H9 (cell line): ENCODE measurements around the gene PID1. TPM values are rescaled to one million over a fixed set of nuclear protein-coding genes. Genes with fewer than 3 reads are reported as not detected.

Source experiments
- DNase-seq: peaks from one replicate; pipeline ENCODE4 v3.0.0-alpha.2; 2017
- H2AFZ ChIP-seq: one replicate; pipeline ENCODE4 v1.6.1; 2013; ENCODE audit warnings: mild to moderate bottlenecking, low read length, control low read depth, moderate library complexity
- H2AK5ac ChIP-seq: 2 replicates; pipeline ENCODE4 v1.6.1; 2013; ENCODE audit warnings: low read length, control low read depth, mixed read lengths; ENCODE audit not compliant: insufficient read length
- H2BK120ac ChIP-seq: one replicate; pipeline ENCODE4 v1.6.1; 2013; ENCODE audit warnings: low read depth, mild to moderate bottlenecking, low read length, control low read depth, inconsistent platforms; ENCODE audit not compliant: poor library complexity, severe bottlenecking
- H2BK12ac ChIP-seq: 2 replicates; pipeline ENCODE4 v1.6.1; 2013; ENCODE audit warnings: low read length, control low read depth, mixed read lengths, low read depth; ENCODE audit not compliant: insufficient read length
- H2BK15ac ChIP-seq: 2 replicates; pipeline ENCODE4 v1.6.1; 2013; ENCODE audit warnings: low read depth, low read length, control low read depth
- H2BK20ac ChIP-seq: one replicate; pipeline ENCODE4 v1.6.1; 2013; ENCODE audit warnings: low read depth, mild to moderate bottlenecking, low read length, control low read depth, inconsistent platforms; ENCODE audit not compliant: poor library complexity, severe bottlenecking
- H2BK5ac ChIP-seq: 2 replicates; pipeline ENCODE4 v1.6.1; 2013; ENCODE audit warnings: low read length, control low read depth, mixed read lengths; ENCODE audit not compliant: insufficient read length
- H3K14ac ChIP-seq: 2 replicates; pipeline ENCODE4 v1.6.1; 2013; ENCODE audit warnings: low read length, control low read depth; ENCODE audit not compliant: insufficient read depth
- H3K18ac ChIP-seq: 2 replicates; pipeline ENCODE4 v1.6.1; 2013; ENCODE audit warnings: low read depth, mild to moderate bottlenecking, mixed read lengths, low read length, control low read depth; ENCODE audit not compliant: insufficient read length
- H3K23ac ChIP-seq: 2 replicates; pipeline ENCODE4 v1.6.1; 2013; ENCODE audit warnings: low read length, control low read depth, mixed read lengths, low read depth; ENCODE audit not compliant: insufficient read length
- H3K23me2 ChIP-seq: 2 replicates; pipeline ENCODE4 v1.6.1; 2013; ENCODE audit warnings: low read depth, mild to moderate bottlenecking, mixed read lengths, low read length, control low read depth; ENCODE audit not compliant: insufficient read length, poor library complexity, severe bottlenecking
- H3K27ac ChIP-seq: 2 replicates; pipeline ENCODE4 v1.5.1; 2013; ENCODE audit warnings: low read length, control low read depth, mixed read lengths, low read depth; ENCODE audit not compliant: insufficient read length
- H3K27me3 ChIP-seq: 2 replicates; pipeline ENCODE4 v1.6.1; 2013; ENCODE audit warnings: low read length, control low read depth, inconsistent platforms; ENCODE audit not compliant: insufficient read depth
- H3K4ac ChIP-seq: 2 replicates; pipeline ENCODE4 v1.6.1; 2013; ENCODE audit warnings: low read depth, mild to moderate bottlenecking, control low read depth, inconsistent platforms, low read length, moderate library complexity
- H3K4me1 ChIP-seq: 2 replicates; pipeline ENCODE4 v1.6.1; 2013; ENCODE audit warnings: low read length, control low read depth, inconsistent platforms; ENCODE audit not compliant: insufficient read depth
- H3K4me2 ChIP-seq: 2 replicates; pipeline ENCODE4 v1.6.1; 2013; ENCODE audit warnings: low read length, control low read depth, mixed read lengths; ENCODE audit not compliant: insufficient read length, insufficient read depth
- H3K56ac ChIP-seq: 2 replicates; pipeline ENCODE4 v1.6.1; 2013; ENCODE audit warnings: low read depth, mild to moderate bottlenecking, mixed read lengths, low read length, control low read depth; ENCODE audit not compliant: insufficient read length
- H3K79me1 ChIP-seq: 2 replicates; pipeline ENCODE4 v1.6.1; 2013; ENCODE audit warnings: low read depth, mild to moderate bottlenecking, moderate library complexity, low read length, control low read depth, inconsistent platforms; ENCODE audit not compliant: insufficient read depth, poor library complexity, severe bottlenecking
- H3K79me2 ChIP-seq: 2 replicates; pipeline ENCODE4 v1.6.1; 2013; ENCODE audit warnings: low read length, control low read depth, inconsistent platforms; ENCODE audit not compliant: insufficient read depth
- H3K9ac ChIP-seq: 2 replicates; pipeline ENCODE4 v1.6.1; 2013; ENCODE audit warnings: low read length, control low read depth, mixed read lengths; ENCODE audit not compliant: insufficient read length; ENCODE audit errors: extremely low read depth
- H3K9me3 ChIP-seq: one replicate; pipeline ENCODE4 v1.6.1; 2013; ENCODE audit warnings: low read depth, low read length, inconsistent platforms; ENCODE audit not compliant: control insufficient read depth
- H3T11ph ChIP-seq: one replicate; pipeline ENCODE4 v1.6.1; 2013; ENCODE audit warnings: mild to moderate bottlenecking, low read length, control low read depth, inconsistent platforms
- H4K20me1 ChIP-seq: one replicate; pipeline ENCODE4 v1.6.1; 2013; ENCODE audit not compliant: control insufficient read depth, insufficient read length, insufficient read depth
- H4K5ac ChIP-seq: 2 replicates; pipeline ENCODE4 v1.6.1; 2013; ENCODE audit warnings: low read depth, mild to moderate bottlenecking, mixed read lengths, low read length, control low read depth; ENCODE audit not compliant: insufficient read length
- H4K8ac ChIP-seq: replicated peaks from 2 replicates; pipeline ENCODE4 v1.6.1; 2013; ENCODE audit warnings: low read length, control low read depth, mixed read lengths, low read depth; ENCODE audit not compliant: insufficient read length
- H4K91ac ChIP-seq: 2 replicates; pipeline ENCODE4 v1.6.1; 2013; ENCODE audit warnings: low read depth, mild to moderate bottlenecking, moderate library complexity, mixed read lengths, low read length, control low read depth; ENCODE audit not compliant: insufficient read length
- H3K27ac Mint-ChIP-seq, 3 experiments: 2 replicates in 2 of 3; 3 replicates in 1 of 3; pipeline ENCODE4 v1.8.0; 2020 to 2021; ENCODE audit warnings: mixed read lengths in 3 of 3, mild to moderate bottlenecking in 1 of 3, moderate library complexity in 1 of 3
- H3K27me3 Mint-ChIP-seq: 2 replicates; pipeline ENCODE4 v1.8.0; 2021; ENCODE audit warnings: low read depth, mild to moderate bottlenecking, moderate library complexity, mixed read lengths
- H3K36me3 Mint-ChIP-seq, 3 experiments: 2 replicates in 2 of 3; 3 replicates in 1 of 3; pipeline ENCODE4 v1.8.0; 2020 to 2021; ENCODE audit warnings: low read depth in 3 of 3, mixed read lengths in 3 of 3; ENCODE audit not compliant: insufficient read depth in 1 of 3
- H3K4me1 Mint-ChIP-seq, 2 experiments: 2 replicates each; pipeline ENCODE4 v1.8.0; 2020; ENCODE audit warnings: mixed read lengths in 2 of 2
- H3K4me3 Mint-ChIP-seq, 2 experiments: 2 replicates in 1 of 2; 3 replicates in 1 of 2; pipeline ENCODE4 v1.8.0; 2020 to 2021; ENCODE audit warnings: mild to moderate bottlenecking in 2 of 2, mixed read lengths in 2 of 2, moderate library complexity in 1 of 2
- H3K9me3 Mint-ChIP-seq, 2 experiments: 2 replicates in 1 of 2; 3 replicates in 1 of 2; pipeline ENCODE4 v1.8.0; 2020; ENCODE audit warnings: mild to moderate bottlenecking in 2 of 2, mixed read lengths in 2 of 2, moderate library complexity in 1 of 2
- WGBS: extraction: QIAGEN DNeasy Blood & Tissue Kit; methylation state at CpG from one replicate; pipeline ENCODE4 v1.1.7; 2013; ENCODE audit warnings: missing lambda C conversion rate, low lambda C conversion rate, mixed read lengths; ENCODE audit not compliant: insufficient read length; ENCODE audit errors: extremely low coverage; 5-methylcytosine and 5-hydroxymethylcytosine counted together
- total RNA-seq: library from RNA; stranded (reverse); gene quantifications from 2 replicates; pipeline ENCODE4 v1.2.1, GENCODE V29; 2021
- TF ChIP-seq, protein P1 (sequence below): fragments of 200-600 bp; sonication (generic); conservative IDR thresholded peaks from 3 replicates; pipeline ENCODE4 v1.8.0; 2021; ENCODE audit warnings: antibody characterized with exemption, mild to moderate bottlenecking

PID1 gene
- total RNA-seq, 1 experiment from 2014 or later: 1.4 TPM

DNA sequence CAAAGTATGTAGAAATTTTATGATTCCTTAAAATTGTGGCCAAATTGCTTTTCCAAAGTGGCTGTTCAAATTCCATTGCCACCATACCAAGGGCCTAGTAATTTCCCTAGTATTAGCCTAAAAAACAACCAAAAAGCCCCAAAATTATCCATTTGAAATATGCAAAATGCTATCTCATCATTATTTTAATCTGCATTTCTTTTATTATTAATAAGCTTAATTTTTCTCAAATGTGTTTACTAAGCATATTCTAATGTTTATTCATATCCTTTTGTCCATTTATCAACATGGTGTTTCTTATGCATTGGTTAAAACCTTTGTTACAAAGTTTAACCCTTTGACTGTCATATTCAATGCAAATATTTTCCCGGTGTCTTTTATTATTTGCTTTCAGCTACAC lies 48.0 kb downstream of the PID1 start:
- no peaks in the 10 kb centered on the region for H3K36me3 Mint-ChIP-seq
- H3K4me2 ChIP-seq: no peak overlapping the region
- H3K4me1 ChIP-seq: no peaks in the 10 kb centered on the region
- H3K4me3 Mint-ChIP-seq: no peak overlapping the region
- H2AFZ ChIP-seq: no peak overlapping the region
- no peak overlapping the region for H2BK120ac ChIP-seq
- no peak overlapping the region for H2AK5ac ChIP-seq
- H3K27me3 Mint-ChIP-seq: no peaks in the 10 kb centered on the region
- H2BK12ac ChIP-seq: no peak overlapping the region
- no peaks in the 10 kb centered on the region for H4K20me1 ChIP-seq
- H3K9me3 ChIP-seq: no peaks in the 10 kb centered on the region
- no peak overlapping the region for H3T11ph ChIP-seq
- H3K4ac ChIP-seq: no peak overlapping the region
- no peak overlapping the region for H2BK5ac ChIP-seq
- no peak overlapping the region for H3K56ac ChIP-seq
- H4K91ac ChIP-seq: no peak overlapping the region
- H3K79me1 ChIP-seq: no peaks in the 10 kb centered on the region
- no peak overlapping the region for H3K9ac ChIP-seq
- H3K14ac ChIP-seq: no peak overlapping the region
- H3K79me2 ChIP-seq: no peaks in the 10 kb centered on the region
- no peak overlapping the region for H2BK20ac ChIP-seq
- H3K27me3 ChIP-seq: no peaks in the 10 kb centered on the region
- no CpG with 5 or more reads among the region's 1 CpG for WGBS
- peaks cover 0 to 1% of the 10 kb centered on the region in 2 experiments; a peak in 2 of 5 replicates for H3K9me3 Mint-ChIP-seq
- no peaks in the 10 kb centered on the region for H3K4me1 Mint-ChIP-seq
- no peak overlapping the region for H2BK15ac ChIP-seq
- H4K8ac ChIP-seq: no peak overlapping the region
- no peak overlapping the region for H3K27ac ChIP-seq
- DNase-seq: no peak
- no peak overlapping the region for H3K23ac ChIP-seq
- TF ChIP-seq, protein P1, sequence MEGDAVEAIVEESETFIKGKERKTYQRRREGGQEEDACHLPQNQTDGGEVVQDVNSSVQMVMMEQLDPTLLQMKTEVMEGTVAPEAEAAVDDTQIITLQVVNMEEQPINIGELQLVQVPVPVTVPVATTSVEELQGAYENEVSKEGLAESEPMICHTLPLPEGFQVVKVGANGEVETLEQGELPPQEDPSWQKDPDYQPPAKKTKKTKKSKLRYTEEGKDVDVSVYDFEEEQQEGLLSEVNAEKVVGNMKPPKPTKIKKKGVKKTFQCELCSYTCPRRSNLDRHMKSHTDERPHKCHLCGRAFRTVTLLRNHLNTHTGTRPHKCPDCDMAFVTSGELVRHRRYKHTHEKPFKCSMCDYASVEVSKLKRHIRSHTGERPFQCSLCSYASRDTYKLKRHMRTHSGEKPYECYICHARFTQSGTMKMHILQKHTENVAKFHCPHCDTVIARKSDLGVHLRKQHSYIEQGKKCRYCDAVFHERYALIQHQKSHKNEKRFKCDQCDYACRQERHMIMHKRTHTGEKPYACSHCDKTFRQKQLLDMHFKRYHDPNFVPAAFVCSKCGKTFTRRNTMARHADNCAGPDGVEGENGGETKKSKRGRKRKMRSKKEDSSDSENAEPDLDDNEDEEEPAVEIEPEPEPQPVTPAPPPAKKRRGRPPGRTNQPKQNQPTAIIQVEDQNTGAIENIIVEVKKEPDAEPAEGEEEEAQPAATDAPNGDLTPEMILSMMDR: no peak
- H3K27ac Mint-ChIP-seq: no peak overlapping the region
- H4K5ac ChIP-seq: no peak overlapping the region
- H3K23me2 ChIP-seq: no peaks in the 10 kb centered on the region
- no peak overlapping the region for H3K18ac ChIP-seq
